ENCODE measurements around the gene SPANXA1. TPM values are rescaled to one million over a fixed set of nuclear protein-coding genes. Genes with fewer than 3 reads are reported as not detected.
"Not testable (repeated sequence)": the region's sequence is repeated elsewhere in the genome, so short reads cannot be mapped to it uniquely, and the experiment has no call there.

SPANXA1 gene
- polyA plus RNA-seq (2013, experiment 1 of 2; ENCODE audit: insufficient read length): not detected
- not detected for polyA plus RNA-seq (2013, experiment 2 of 2; ENCODE audit: insufficient read length)

DNA sequence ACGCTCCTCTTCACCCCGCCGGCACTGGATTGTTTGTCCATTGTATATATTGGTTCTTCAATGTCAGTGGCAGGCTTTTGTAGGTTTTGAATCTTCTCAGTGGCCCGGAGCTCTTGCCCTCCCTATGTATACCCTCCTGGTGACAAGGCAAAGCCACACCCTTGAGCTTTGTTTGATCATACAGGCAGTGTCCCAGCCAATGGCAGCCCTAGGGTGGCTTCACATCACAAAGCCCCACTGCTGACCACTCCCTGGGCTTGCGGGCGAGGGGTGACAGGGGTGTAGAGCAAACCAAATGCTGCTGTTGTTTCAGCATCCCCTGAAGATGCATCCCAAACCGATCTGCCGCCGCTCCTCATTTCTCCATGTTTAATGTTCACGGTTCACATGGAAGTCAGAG is at the start of gene SPANXA1:
Gene SPANXA1, minus strand, starts transcription at position 101 of the 400 bp plus-strand sequence. Its CDS starts 60 bp downstream, at position 41.
- not testable (repeated sequence) for DNase-seq

DNA sequence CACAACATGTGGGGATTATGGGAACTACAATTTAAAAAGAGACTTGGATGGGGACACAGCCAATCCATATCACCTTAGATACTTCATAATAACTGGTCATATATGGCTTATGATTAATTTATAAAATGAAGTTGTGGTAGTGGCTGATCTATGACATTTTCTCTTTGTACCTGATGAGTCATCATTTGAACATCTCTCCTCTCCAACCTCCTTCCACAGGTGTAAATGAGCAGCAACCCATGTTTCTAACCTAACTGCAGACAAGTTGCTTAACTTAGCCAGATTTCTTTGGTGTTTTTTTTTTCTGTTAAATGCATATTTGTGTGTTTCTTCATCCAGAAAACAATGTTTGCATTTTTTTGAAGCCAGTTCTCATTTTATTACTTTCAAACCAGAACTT is 47.6 kb upstream of the SPANXA1 start:
- no peak for DNase-seq

DNA sequence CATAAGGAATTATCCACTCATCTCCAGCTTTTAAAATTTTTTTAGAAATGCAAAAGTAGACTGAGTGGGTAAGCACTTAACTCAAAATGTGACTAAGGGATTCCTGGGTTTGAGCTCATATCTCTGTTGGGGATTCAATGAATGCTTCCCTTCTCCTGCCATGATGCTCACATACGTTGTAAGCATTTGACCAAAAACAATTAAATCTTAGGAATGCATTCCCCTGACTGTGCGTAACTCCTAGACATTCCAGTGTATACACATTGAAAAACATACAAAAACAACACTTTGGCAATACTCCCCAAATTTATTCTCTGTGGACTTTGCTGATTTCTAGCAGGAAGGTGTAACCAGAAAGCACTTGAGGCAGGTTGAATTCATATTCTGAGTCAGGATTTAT is 34.8 kb upstream of the SPANXA1 start:
- DNase-seq: peak; percentile 36

DNA sequence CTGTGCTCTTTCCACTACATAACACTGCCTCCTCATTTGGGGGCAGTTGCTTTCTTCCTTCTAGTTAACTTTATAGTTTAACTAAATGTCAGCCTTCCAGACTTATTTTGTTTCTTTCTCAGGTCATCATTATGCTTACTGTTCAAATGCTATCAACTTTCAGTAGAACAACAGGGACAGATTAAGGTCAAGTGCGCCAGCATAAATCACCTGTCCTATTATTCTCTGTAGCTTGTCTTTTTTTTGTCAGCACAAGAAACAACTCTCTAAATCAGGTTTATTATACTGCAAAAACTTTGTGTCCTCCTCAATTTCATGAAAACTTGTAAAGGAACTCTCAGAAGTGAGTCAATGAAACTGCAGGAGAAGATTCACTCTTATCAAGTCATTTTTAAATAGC is 24.6 kb upstream of the SPANXA1 start:
- DNase-seq: no peak

GRCh38 chrX:141589408-141589807 is 4.9 kb upstream of the SPANXA1 start, which contains the start of gene SPANXA2:
Gene SPANXA2 (plus strand): TSS chrX:141589708. CDS start chrX:141589768, 60 bp downstream.
- not testable (repeated sequence) for DNase-seq

GRCh38 chrX:141542551-141542950 is 42.0 kb downstream of the SPANXA1 start:
- DNase-seq: not testable (repeated sequence)

All from fibroblast of skin of abdomen (primary cell).